HG03439 (cell line): ENCODE data around the gene LMNTD1.
"Not testable (repeated sequence)": the region's sequence is repeated elsewhere in the genome, so short reads cannot be mapped to it uniquely, and the experiment has no call there.

ENCODE experiments used
- ATAC-seq: cut with Tn5 transposase; IDR thresholded peaks from one replicate; pipeline ENCODE4 v1.9.1; 2021; ENCODE audit warnings: mild to moderate bottlenecking, moderate library complexity; ENCODE audit not compliant: unreplicated experiment

LMNTD1 gene

GRCh38 chr12:25493682-25494081 is 59.4 kb downstream of the LMNTD1 start:
- ATAC-seq = no peak

DNA sequence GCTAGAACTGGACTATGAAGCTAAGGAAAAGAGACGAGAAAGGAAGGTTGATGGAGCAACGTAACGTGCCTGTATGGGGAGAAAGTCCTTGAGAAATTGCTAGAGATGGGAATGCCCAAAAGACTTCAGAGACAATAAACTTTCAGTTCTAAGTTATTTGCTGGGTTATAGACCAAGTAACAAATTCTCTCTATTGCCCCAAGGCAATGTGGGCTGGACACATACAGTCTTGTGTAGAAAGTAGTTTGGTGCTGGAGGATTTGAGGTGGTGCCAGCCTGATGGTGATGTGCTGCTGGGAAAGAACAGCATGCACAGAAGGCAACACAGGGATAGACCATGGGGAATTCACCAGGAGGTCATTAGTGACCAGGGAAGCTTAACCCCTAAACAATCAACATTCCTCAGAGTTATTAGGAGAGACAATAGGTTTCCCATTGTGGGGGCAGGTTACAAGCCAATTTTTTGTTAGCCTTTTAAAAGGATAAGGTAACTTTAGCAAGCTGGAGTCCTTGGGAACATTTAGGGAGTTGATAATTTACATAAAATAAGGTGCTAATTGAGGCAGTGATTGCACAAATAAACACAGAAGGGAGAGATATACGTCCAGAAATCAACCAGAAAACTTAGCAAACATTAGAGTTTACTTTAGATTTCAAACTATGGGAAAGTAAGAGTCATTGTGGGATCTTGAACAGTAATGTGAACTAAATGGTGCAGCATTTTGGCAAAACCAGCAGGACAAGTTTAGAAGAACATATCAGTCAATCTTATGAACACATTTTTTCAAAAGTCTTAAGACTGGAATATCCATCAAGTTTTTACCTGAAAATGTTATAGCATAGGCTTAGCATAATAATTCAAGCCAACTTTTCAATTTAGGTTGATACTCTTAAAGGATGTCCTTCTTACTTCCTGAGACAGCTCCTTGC is 61.4 kb downstream of the LMNTD1 start:
- ATAC-seq = no peak

DNA sequence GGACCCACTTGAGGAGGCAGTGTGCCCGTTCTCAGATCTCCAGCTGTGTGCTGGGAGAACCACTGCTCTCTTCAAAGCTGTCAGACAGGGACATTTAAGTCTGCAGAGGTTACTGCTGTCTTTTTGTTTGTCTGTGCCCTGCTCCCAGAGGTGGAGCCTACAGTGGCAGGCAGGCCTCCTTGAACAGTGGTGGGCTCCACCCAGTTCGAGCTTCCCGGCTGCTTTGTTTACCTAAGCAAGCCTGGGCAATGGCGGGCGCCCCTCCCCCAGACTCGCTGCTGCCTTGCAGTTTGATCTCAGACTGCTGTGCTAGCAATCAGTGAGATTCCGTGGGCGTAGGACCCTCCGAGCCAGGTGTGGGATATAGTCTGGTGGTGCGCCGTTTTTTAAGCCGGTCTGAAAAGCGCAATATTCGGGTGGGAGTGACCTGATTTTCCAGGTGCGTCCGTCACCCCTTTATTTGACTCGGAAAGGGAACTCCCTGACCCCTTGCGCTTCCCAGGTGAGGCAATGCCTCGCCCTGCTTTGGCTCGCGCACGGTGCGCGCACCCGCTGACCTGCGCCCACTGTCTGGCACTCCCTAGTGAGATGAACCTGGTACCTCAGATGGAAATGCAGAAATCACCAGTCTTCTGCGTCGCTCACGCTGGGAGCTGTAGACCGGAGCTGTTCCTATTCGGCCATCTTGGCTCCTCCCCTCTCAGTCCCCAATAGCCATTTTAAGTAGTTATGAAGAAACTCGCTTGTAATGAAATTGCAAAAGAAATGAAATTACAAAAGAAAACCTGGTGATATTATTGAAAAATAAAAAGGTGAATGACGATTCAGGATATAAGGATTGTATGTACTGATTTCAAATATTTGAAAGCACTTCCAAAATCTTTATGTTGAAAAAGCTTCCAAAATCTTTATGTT is 63.9 kb downstream of the LMNTD1 start:
- not testable (repeated sequence) for ATAC-seq

DNA sequence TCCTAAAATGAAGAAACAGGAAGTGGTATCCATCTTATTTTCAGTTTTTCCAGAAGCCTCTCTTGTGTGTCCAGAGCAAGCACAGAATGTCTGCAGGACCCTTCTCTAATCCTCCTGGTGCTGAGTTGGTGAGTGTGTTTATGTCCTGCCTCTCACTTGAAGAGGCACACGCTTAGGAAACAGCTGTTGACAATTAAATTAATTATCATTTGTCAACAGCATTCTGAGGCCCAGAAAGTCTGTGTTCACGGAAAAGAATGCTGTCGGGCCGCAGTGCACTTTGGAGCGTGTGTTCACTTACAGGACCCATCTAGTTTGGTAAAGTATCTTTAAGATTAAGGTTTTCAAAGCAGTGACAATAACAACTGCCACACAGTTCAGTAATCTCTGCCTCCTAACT is 70.5 kb downstream of the LMNTD1 start:
- no peak for ATAC-seq

DNA sequence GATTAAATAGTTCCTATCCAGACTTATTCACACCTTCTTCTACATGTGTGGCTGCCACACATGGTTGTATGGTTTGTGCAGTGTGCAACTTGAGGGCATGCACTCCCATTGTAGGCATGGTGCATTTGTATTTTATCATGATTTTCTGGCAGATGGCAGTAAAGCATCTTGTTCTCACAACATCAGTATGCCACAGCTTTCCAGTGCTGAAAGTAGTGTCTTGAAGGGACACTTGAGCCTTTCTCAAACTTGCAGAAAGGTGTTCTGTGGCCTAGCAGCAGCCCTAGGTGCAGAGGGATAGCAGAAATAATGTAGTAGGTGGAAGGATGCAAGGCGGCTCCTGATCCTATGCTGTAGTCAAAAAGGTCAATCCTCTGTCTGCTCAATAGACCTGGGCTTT is 72.9 kb downstream of the LMNTD1 start:
- no peak for ATAC-seq

- no peak for ATAC-seq
Measured at GRCh38 chr12:25477217-25477616, 75.9 kb downstream of the LMNTD1 start.

- no peak for ATAC-seq
Measured at GRCh38 chr12:25472453-25472852, 80.6 kb downstream of the LMNTD1 start.

- ATAC-seq = no peak
Measured at GRCh38 chr12:25469861-25470260, 83.2 kb downstream of the LMNTD1 start.

DNA sequence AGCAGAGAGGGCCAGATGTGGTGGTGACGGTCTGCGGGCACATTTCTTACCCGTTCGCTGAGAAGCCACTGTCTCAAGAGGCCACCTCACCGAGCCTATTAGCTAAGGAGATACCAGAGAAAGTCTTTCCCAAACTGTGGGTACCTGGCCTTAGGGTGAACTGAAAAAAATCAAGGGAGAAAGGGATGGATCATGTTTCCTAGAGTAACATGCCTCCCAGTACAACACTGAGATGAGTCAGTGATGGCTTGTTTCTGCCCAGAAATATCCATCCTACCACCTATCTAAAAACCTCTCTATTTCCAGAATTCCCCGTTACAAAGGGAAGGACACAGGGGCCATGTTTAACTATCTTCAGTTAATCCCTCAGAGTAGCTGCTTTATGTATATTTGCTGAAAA is 83.7 kb downstream of the LMNTD1 start:
- no peak for ATAC-seq

- ATAC-seq = no peak
Measured at GRCh38 chr12:25463521-25463920, 89.6 kb downstream of the LMNTD1 start.

DNA sequence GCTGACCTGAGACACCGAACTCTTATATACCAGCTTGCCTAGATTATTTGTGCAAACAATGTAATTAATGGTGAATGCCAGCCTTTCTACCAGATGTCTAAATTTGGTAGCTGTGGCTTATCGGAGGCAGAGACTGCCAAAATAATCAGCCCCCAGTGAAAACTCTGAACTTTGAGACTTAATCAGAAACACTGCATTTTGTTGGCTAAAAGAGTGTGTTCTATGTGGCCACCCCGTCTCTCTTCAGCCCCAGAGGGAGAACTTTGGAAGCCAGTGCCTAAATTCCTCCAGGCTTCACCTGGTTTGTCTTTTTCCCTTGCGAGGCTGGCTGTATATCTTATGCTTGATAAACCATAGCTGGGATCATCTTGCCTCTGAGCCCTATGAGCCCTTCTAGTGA is 90.1 kb downstream of the LMNTD1 start:
- ATAC-seq = no peak

GRCh38 chr12:25459541-25459951 is 93.5 kb downstream of the LMNTD1 start:
- ATAC-seq = no peak

DNA sequence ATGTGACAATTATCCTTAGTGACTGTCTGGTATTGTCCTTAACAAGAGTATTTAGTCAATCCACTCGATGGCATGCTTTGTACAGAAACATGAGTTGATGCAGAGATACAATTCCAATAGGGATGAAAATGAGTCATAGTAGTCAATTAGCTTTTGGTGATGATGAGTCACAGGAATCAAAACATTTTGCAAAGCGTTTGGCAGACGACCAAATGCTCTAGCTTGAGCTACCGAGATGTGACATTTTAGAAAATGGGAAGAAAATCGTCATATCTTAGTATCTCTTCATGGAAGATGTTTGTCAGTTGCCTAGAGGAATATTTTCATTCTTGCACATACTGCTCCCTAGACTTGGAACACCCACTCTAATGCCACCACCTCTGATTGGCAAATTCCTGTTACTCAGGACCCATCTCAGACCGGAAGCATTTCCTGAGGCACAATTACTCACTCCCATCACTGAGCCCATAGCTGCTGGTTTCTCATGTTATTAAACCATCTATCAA is 95.0 kb downstream of the LMNTD1 start:
- no peak for ATAC-seq

- ATAC-seq = no peak
Measured at GRCh38 chr12:25456474-25456873, 96.6 kb downstream of the LMNTD1 start.

DNA sequence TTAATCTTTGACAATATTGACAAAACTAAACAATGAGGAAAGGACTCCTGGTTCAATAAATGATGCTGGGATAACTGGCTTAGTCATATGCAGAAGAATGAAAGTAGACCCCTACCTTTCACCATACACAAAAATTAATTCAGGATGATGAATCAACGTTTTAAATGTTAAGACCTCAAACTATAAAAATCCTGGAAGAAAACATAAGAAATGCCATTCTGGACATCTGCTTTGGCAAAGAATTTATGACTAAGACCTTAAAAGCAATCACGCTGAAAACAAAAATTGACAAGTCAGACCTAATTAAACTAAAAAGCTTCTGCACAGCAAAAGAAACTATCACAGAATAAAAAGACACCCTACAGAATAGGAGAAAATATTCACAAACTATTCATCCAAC is 97.4 kb downstream of the LMNTD1 start:
- ATAC-seq = no peak

GRCh38 chr12:25449007-25449406 is 104.1 kb downstream of the LMNTD1 start:
- no peak for ATAC-seq

- ATAC-seq = no peak
Measured at GRCh38 chr12:25447046-25447445, 106.0 kb downstream of the LMNTD1 start.

DNA sequence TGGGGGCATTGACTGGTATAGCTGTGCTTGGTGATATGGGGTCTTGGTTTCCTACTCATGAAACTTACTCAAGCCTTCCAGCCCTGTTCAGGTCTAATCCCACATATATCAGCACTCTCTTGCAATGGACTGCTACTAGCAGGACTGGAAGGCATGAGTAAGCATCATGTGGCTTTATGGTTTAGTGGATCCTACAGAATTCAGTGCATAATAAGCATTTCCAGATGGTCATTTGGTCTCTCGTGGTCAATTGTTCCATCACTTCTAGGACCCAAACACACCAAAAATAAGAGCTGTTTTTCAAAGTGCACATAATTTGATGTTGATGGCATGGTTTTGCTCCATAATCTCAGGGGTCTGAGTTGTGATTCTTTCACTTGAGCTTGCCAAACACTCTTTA is 114.4 kb downstream of the LMNTD1 start:
- ATAC-seq = no peak

DNA sequence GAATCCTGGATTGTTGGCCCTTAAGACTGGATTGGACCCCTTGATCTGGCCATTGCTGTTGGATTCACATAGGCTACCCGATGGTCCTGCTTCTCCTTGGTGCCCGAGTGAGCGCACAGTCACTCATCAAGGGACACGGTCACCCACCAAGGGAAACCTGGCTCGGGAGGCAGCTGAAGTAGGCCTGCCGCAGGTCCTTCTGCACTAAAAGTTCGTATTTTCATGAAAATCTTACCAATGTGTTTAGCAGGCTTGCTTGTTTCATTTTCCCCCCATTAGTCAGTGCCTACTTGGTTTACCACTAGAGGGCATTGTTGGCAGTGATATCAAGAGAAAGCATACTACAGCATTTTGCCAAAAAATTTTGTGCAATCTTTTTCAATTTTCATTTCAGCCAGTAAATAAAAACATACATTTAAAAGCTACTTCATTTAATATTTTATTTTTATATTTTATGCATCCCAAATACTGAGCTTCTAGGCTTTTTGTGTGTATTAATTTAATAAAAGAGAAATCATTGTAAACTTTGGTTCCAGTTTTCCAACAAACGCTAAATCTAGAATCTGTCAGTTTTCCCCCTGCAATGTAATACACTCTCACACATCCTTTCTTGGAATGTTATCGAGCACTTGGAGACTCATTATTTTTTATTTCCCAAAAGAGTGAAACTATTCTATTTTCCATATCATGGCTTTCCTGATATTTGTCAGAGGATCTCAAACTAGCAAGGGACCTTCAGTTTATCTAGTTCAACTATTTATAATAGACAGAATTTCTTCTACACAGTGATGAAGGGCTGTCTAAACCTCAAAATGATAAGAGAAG is 116.7 kb downstream of the LMNTD1 start:
- peak; percentile 73 for ATAC-seq

DNA sequence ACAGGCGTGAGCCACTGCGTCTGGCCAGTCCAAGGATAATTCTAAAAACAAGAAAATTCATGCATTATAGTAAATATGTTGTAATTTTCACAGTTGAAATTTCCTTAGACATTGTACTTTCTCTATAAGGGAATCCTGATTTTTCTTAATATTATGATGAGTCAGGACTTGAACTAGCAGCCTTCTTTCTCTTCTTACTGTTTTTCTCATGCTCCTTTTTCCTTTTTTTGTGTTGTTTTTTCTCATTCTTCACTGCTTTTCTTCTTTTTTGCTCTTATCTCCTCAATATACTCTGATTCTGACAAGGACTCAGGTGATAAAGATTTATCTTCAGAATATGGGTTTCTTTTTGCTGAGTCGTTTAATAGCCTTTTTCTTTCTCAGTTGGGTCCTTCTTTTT is 117.7 kb downstream of the LMNTD1 start:
- ATAC-seq = no peak

DNA sequence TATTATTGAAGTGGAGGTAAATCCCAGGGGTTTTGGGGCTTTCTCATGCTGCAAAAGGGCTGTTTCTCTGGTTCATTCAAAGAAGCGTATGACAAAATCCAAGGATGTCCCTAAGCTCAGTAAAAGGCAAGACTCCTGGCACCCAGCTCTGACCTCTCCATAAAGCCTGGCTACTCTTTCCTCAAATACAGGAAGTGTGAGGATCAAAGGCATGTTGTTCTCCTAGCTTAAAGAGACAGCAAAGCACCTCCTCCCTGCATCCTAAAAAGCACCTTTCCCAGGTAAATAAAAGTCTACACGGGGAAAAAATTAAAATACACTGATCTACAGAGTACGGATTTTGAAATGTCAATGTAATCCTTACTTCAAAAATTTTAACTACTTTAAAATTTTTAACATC is 118.6 kb downstream of the LMNTD1 start:
- no peak for ATAC-seq
